Peyer's patch (tissue), 4 donors: ENCODE measurements around the gene OIT3.

Experiments used
- CTCF ChIP-seq, 6 experiments: fragments of 450-650 bp in 4 of 6; fragments of 200-600 bp in 2 of 6; sonication (generic) in 1 of 6; IDR thresholded peaks; one replicate each; pipeline ENCODE4 v1.5.1; 2017 to 2019; ENCODE audit warnings: antibody characterized with exemption in 6 of 6, mild to moderate bottlenecking in 3 of 6, moderate library complexity in 1 of 6
- POLR2A ChIP-seq, 2 donors: fragments of 450-650 bp; IDR thresholded peaks; one replicate each; pipeline ENCODE4 v1.5.1; 2017; ENCODE audit warnings: antibody characterized with exemption in 2 of 2, mild to moderate bottlenecking in 2 of 2, moderate library complexity in 2 of 2

GRCh38 chr10:72850861-72851260 lies 42.7 kb upstream of the OIT3 start:
- TF ChIP-seq CTCF (IDR thresholded peaks at IDR 0.05) (no peak), POLR2A (IDR thresholded peaks at IDR 0.05) (no peak)
